NCI-H2227 (cell line): ENCODE data around the gene NCCRP1.

Experiments
- DNase-seq: peaks from one replicate; lab custom pipeline; 2025; ENCODE audit not compliant: unreplicated experiment; lab: John Stamatoyannopoulos, UW

The NCCRP1 gene

GRCh38 chr19:39179754-39180153 is 17.0 kb upstream of the NCCRP1 start:
- DNase-seq: no peak

- DNase-seq: no peak
Measured at GRCh38 chr19:39180749-39181148, 16.0 kb upstream of the NCCRP1 start.

GRCh38 chr19:39181500-39182173 is 15.1 kb upstream of the NCCRP1 start:
- no peak for DNase-seq

GRCh38 chr19:39182174-39182505 is 14.6 kb upstream of the NCCRP1 start:
- no peak for DNase-seq

GRCh38 chr19:39183104-39183503 is 13.7 kb upstream of the NCCRP1 start:
- DNase-seq: no peak

GRCh38 chr19:39186391-39186790 is 10.4 kb upstream of the NCCRP1 start:
- no peak for DNase-seq

- DNase-seq: no peak
Measured at GRCh38 chr19:39187552-39187943, 9.2 kb upstream of the NCCRP1 start.

- DNase-seq: no peak
Measured at GRCh38 chr19:39188960-39189359, 7.8 kb upstream of the NCCRP1 start.

GRCh38 chr19:39190768-39191167 is 6.0 kb upstream of the NCCRP1 start:
- DNase-seq: no peak

- no peak for DNase-seq
Measured at GRCh38 chr19:39192846-39193245, 3.9 kb upstream of the NCCRP1 start.

GRCh38 chr19:39193803-39194202 is 3.0 kb upstream of the NCCRP1 start:
- no peak for DNase-seq

GRCh38 chr19:39194832-39195542 is 1.8 kb upstream of the NCCRP1 start:
- DNase-seq: peak; percentile 70

- DNase-seq: no peak
Measured at GRCh38 chr19:39195755-39196154, 1.0 kb upstream of the NCCRP1 start.

GRCh38 chr19:39196320-39196719 is 444 bp upstream of the NCCRP1 start:
- no peak for DNase-seq

- no peak for DNase-seq
Measured at GRCh38 chr19:39197808-39198207, 1.0 kb downstream of the NCCRP1 start.

- DNase-seq: peak; percentile 85
Measured at GRCh38 chr19:39199025-39199424, 2.3 kb downstream of the NCCRP1 start.

- DNase-seq: no peak
Measured at GRCh38 chr19:39200066-39200802, 3.5 kb downstream of the NCCRP1 start.

- no peak for DNase-seq
Measured at GRCh38 chr19:39200803-39201115, 4.0 kb downstream of the NCCRP1 start.

- no peak for DNase-seq
Measured at GRCh38 chr19:39202998-39203355, 6.2 kb downstream of the NCCRP1 start.

- no peak for DNase-seq
Measured at GRCh38 chr19:39203372-39204341, 6.9 kb downstream of the NCCRP1 start, which contains the start of gene SYCN. Gene SYCN, minus strand, starts transcription at chr19:39204263. Its CDS starts 9 bp downstream, at chr19:39204254.

- no peak for DNase-seq
Measured at GRCh38 chr19:39205449-39205764, 8.6 kb downstream of the NCCRP1 start.
